Middle frontal gyrus (tissue), 1 donor: ENCODE results near the gene ADGRL3.

Experiments used
- DNase-seq: peaks from one replicate; pipeline ENCODE4 v3.0.0-alpha.2; 2015; ENCODE audit warnings: low spot score; ENCODE audit errors: extremely low spot score

Gene ADGRL3

GRCh38 chr4:61277785-61278760 lies 77.9 kb downstream of the ADGRL3 start:
- DNase-seq = no peak

GRCh38 chr4:61292322-61292721 lies 92.2 kb downstream of the ADGRL3 start:
- DNase-seq = no peak

- no peak for DNase-seq
These were observed 93.7 kb downstream of the ADGRL3 start for GRCh38 chr4:61293707-61294400.

GRCh38 chr4:61294936-61295335 lies 94.8 kb downstream of the ADGRL3 start:
- DNase-seq = no peak

- no peak for DNase-seq
These were observed 96.0 kb downstream of the ADGRL3 start for GRCh38 chr4:61296144-61296543.

- no peak for DNase-seq
These were observed 98.1 kb downstream of the ADGRL3 start for GRCh38 chr4:61298178-61298740.

- DNase-seq = no peak
These were observed 99.2 kb downstream of the ADGRL3 start for GRCh38 chr4:61299316-61299715.

GRCh38 chr4:61300266-61300844 lies 100.2 kb downstream of the ADGRL3 start:
- DNase-seq = no peak

GRCh38 chr4:61301271-61301670 lies 101.1 kb downstream of the ADGRL3 start:
- no peak for DNase-seq

GRCh38 chr4:61308033-61308432 lies 107.9 kb downstream of the ADGRL3 start:
- no peak for DNase-seq

- no peak for DNase-seq
These were observed 109.5 kb downstream of the ADGRL3 start for GRCh38 chr4:61309616-61310015.

GRCh38 chr4:61312526-61312925 lies 112.4 kb downstream of the ADGRL3 start:
- no peak for DNase-seq

- no peak for DNase-seq
These were observed 118.3 kb downstream of the ADGRL3 start for GRCh38 chr4:61318431-61318830.

GRCh38 chr4:61319156-61319555 lies 119.0 kb downstream of the ADGRL3 start:
- DNase-seq = no peak

GRCh38 chr4:61320154-61320553 lies 120.0 kb downstream of the ADGRL3 start:
- no peak for DNase-seq

GRCh38 chr4:61320631-61321030 lies 120.5 kb downstream of the ADGRL3 start:
- no peak for DNase-seq

GRCh38 chr4:61332693-61333092 lies 132.6 kb downstream of the ADGRL3 start:
- no peak for DNase-seq

- DNase-seq = no peak
These were observed 133.4 kb downstream of the ADGRL3 start for GRCh38 chr4:61333490-61333889.

- DNase-seq = no peak
These were observed 135.2 kb downstream of the ADGRL3 start for GRCh38 chr4:61335241-61335763.

GRCh38 chr4:61336488-61336887 lies 136.4 kb downstream of the ADGRL3 start:
- DNase-seq = no peak

GRCh38 chr4:61336916-61337315 lies 136.8 kb downstream of the ADGRL3 start:
- no peak for DNase-seq

GRCh38 chr4:61342061-61342460 lies 141.9 kb downstream of the ADGRL3 start:
- DNase-seq = no peak
